ENCODE results near the gene DOK1. TPM values are rescaled to one million over a fixed set of nuclear protein-coding genes. Genes with fewer than 3 reads are reported as not detected.

DOK1 gene
- total RNA-seq, 1 experiment from 2014 or later, result 21.9 TPM

- H3K36me3 ChIP-seq, result peaks cover 19% of the 10 kb centered on the region
- peaks cover 5% of the 10 kb centered on the region for H3K27me3 ChIP-seq
- peaks cover 4% of the 10 kb centered on the region; the same call in 1 of the 2 replicates for H3K9me3 ChIP-seq
- H3K4me3 ChIP-seq, result no peak overlapping the region
- no peak for DNase-seq
Measured at GRCh38 chr2:74522516-74522915, 32.0 kb upstream of the DOK1 start.

- Histone ChIP-seq H3K27me3 (no peaks in the 10 kb centered on the region; the same call in 1 of the 2 replicates), H3K4me3 (no peak overlapping the region), H3K9me3 (peaks cover 4% of the 10 kb centered on the region; the same call in 1 of the 2 replicates), H3K36me3 (peaks cover 31% of the 10 kb centered on the region)
- DNase-seq, result no peak
Measured at GRCh38 chr2:74524005-74524404, 30.5 kb upstream of the DOK1 start.

- peaks cover 4% of the 10 kb centered on the region; the same call in 1 of the 2 replicates for H3K9me3 ChIP-seq
- no peak for DNase-seq
- no peak overlapping the region for H3K4me3 ChIP-seq
- no peaks in the 10 kb centered on the region for H3K27me3 ChIP-seq
- peaks cover 36% of the 10 kb centered on the region for H3K36me3 ChIP-seq
Measured at GRCh38 chr2:74524955-74525716, 29.4 kb upstream of the DOK1 start.

GRCh38 chr2:74525717-74526648 lies 28.5 kb upstream of the DOK1 start, which contains the start of gene DQX1:
DQX1 (minus strand) TSS chr2:74526231; CDS start chr2:74525729, 502 bp downstream.
- H3K27me3 ChIP-seq, result no peaks in the 10 kb centered on the region
- no peak within 1 kb of the TSS for H3K4me3 ChIP-seq
- H3K36me3 ChIP-seq, result peaks cover 39% of the 10 kb centered on the region
- DNase-seq, result peak; percentile 27
- peaks cover 4% of the 10 kb centered on the region; the same call in 1 of the 2 replicates for H3K9me3 ChIP-seq

- Histone ChIP-seq H3K4me3 (no peak overlapping the region), H3K36me3 (peaks cover 46% of the 10 kb centered on the region), H3K27me3 (no peaks in the 10 kb centered on the region), H3K9me3 (peaks cover 4% of the 10 kb centered on the region; the same call in 1 of the 2 replicates)
- no peak for DNase-seq
Measured at GRCh38 chr2:74526649-74527230, 27.8 kb upstream of the DOK1 start.

GRCh38 chr2:74527741-74528140 lies 26.8 kb upstream of the DOK1 start:
- no peak for DNase-seq
- H3K9me3 ChIP-seq, result peaks cover 4% of the 10 kb centered on the region; the same call in 1 of the 2 replicates
- H3K36me3 ChIP-seq, result peaks cover 55% of the 10 kb centered on the region
- H3K27me3 ChIP-seq, result no peaks in the 10 kb centered on the region
- H3K4me3 ChIP-seq, result no peak overlapping the region

GRCh38 chr2:74528600-74529356 lies 25.7 kb upstream of the DOK1 start:
- Histone ChIP-seq H3K36me3 (peaks cover 64% of the 10 kb centered on the region), H3K9me3 (peaks cover 4% of the 10 kb centered on the region; the same call in 1 of the 2 replicates), H3K4me3 (peak overlapping the region; percentile 99), H3K27me3 (no peaks in the 10 kb centered on the region)
- DNase-seq, result no peak

- peak; percentile 99 for DNase-seq
Measured at GRCh38 chr2:74529357-74530238, 24.9 kb upstream of the DOK1 start, which contains the start of the genes AUP1 and HTRA2. AUP1 (minus strand) TSS chr2:74529706; CDS start chr2:74529629, 77 bp downstream. HTRA2 (plus strand) TSS chr2:74529933; CDS start chr2:74530007, 74 bp downstream.

GRCh38 chr2:74530239-74531187 lies 24.0 kb upstream of the DOK1 start:
- H3K27me3 ChIP-seq, result no peaks in the 10 kb centered on the region
- peaks cover 4% of the 10 kb centered on the region; the same call in 1 of the 2 replicates for H3K9me3 ChIP-seq
- H3K4me3 ChIP-seq, result peak overlapping the region; percentile 99
- H3K36me3 ChIP-seq, result peaks cover 67% of the 10 kb centered on the region
- peak; percentile 35 for DNase-seq

More at GRCh38 chr2:74529357-74530238, 24.9 kb upstream of the DOK1 start, which contains the start of the genes AUP1 and HTRA2:
- H3K9me3 ChIP-seq, result peaks cover 4% of the 10 kb centered on the region; the same call in 1 of the 2 replicates
- no peaks in the 10 kb centered on the region for H3K27me3 ChIP-seq
- H3K36me3 ChIP-seq, result peaks cover 67% of the 10 kb centered on the region
- H3K4me3 ChIP-seq, result peak within 1 kb of the TSS; percentile 99

- Histone ChIP-seq H3K4me3 (no peak overlapping the region), H3K36me3 (peaks cover 57% of the 10 kb centered on the region), H3K9me3 (peaks cover 4% of the 10 kb centered on the region; the same call in 1 of the 2 replicates), H3K27me3 (no peaks in the 10 kb centered on the region)
- no peak for DNase-seq
Measured at GRCh38 chr2:74531666-74532065, 22.9 kb upstream of the DOK1 start.

- DNase-seq, result no peak
- no peaks in the 10 kb centered on the region for H3K27me3 ChIP-seq
- H3K36me3 ChIP-seq, result peaks cover 51% of the 10 kb centered on the region
- no peak overlapping the region for H3K4me3 ChIP-seq
- no peaks in the 10 kb centered on the region for H3K9me3 ChIP-seq
Measured at GRCh38 chr2:74532222-74532621, 22.3 kb upstream of the DOK1 start.

- H3K36me3 ChIP-seq, result peaks cover 39% of the 10 kb centered on the region
- no peak overlapping the region for H3K4me3 ChIP-seq
- no peak for DNase-seq
Measured at GRCh38 chr2:74533464-74533863, 21.1 kb upstream of the DOK1 start.

GRCh38 chr2:74534411-74534810 lies 20.1 kb upstream of the DOK1 start:
- peaks cover 32% of the 10 kb centered on the region for H3K36me3 ChIP-seq

More at GRCh38 chr2:74533464-74533863, 21.1 kb upstream of the DOK1 start:
- Histone ChIP-seq H3K27me3 (no peaks in the 10 kb centered on the region), H3K9me3 (no peaks in the 10 kb centered on the region)

GRCh38 chr2:74535440-74535965 lies 19.0 kb upstream of the DOK1 start:
- Histone ChIP-seq H3K9me3 (no peaks in the 10 kb centered on the region), H3K36me3 (peaks cover 31% of the 10 kb centered on the region), H3K27me3 (no peaks in the 10 kb centered on the region), H3K4me3 (no peak overlapping the region)
- no peak for DNase-seq

More at GRCh38 chr2:74534411-74534810, 20.1 kb upstream of the DOK1 start:
- no peak for DNase-seq
- no peaks in the 10 kb centered on the region for H3K27me3 ChIP-seq
- H3K9me3 ChIP-seq, result no peaks in the 10 kb centered on the region
- H3K4me3 ChIP-seq, result no peak overlapping the region
